ENCODE results near the gene ILDR1. TPM values are rescaled to one million over a fixed set of nuclear protein-coding genes. Genes with fewer than 3 reads are reported as not detected.

The ILDR1 gene
- total and polyA plus RNA-seq, 2 of the 8 experiments (the other 6 are each of a cell fraction or from before 2014, with no cell fraction given), result 1.8 TPM

- H3K27ac ChIP-seq (ENCODE audit: low read depth, low read length), result no peak overlapping the region
- H2AFZ ChIP-seq (ENCODE audit: low read length), result no peak overlapping the region
- H2BK120ac ChIP-seq (replicated peaks; ENCODE audit: low read depth, low read length), result no peak overlapping the region
- H2BK15ac ChIP-seq (ENCODE audit: low read length), result no peak overlapping the region
- no peak overlapping the region for H3K4me3 ChIP-seq (ENCODE audit: extremely low read depth in 1 of 4, insufficient read depth in 2 of 4, low read depth in 3 of 4, low read length in 4 of 4)
- H2BK20ac ChIP-seq (ENCODE audit: low read length), result no peak overlapping the region
- H3K4ac ChIP-seq (replicated peaks; ENCODE audit: insufficient read length, low read depth, low read length), result no peak overlapping the region
- no peaks in the 10 kb centered on the region for H3K79me2 ChIP-seq (ENCODE audit: control insufficient read depth in 1 of 2, insufficient read depth in 2 of 2, low read length in 2 of 2)
- H3K9ac ChIP-seq (replicated peaks in 1 of 4; ENCODE audit: extremely low read depth in 1 of 4, low read depth in 3 of 4, low read length in 3 of 4), result no peak overlapping the region
- H2AK5ac ChIP-seq (ENCODE audit: low read depth, low read length), result no peak overlapping the region
- WGBS, 2 experiments (ENCODE audit: extremely low coverage in 1 of 2, insufficient coverage in 1 of 2, insufficient read length in 1 of 2, insufficient replicate concordance in 2 of 2, low coverage in 1 of 2, low lambda C conversion rate in 2 of 2, missing lambda C conversion rate in 1 of 2), result 95% methylated on average over 1 of the region's 1 CpG; no CpG with 5 or more reads in 1 of the 2 experiments
- POLR2A ChIA-PET (ENCODE audit: partially characterized antibody), result no interaction called here
- H3K79me1 ChIP-seq (ENCODE audit: low read depth, low read length), result no peaks in the 10 kb centered on the region
- H3K27me3 ChIP-seq (replicated peaks in 1 of 4; ENCODE audit: control insufficient read depth in 3 of 4, extremely low read depth in 1 of 4, insufficient read depth in 3 of 4, low read length in 3 of 4), result no peaks in the 10 kb centered on the region
- no peak for DNase-seq (ENCODE audit: low read depth in 1 of 2, low spot score in 2 of 2)
- H4K91ac ChIP-seq (replicated peaks; ENCODE audit: insufficient read length, low read length), result no peak overlapping the region
- FAIRE-seq, result no peak
- no peak overlapping the region for H2BK5ac ChIP-seq (ENCODE audit: low read depth, low read length)
- H3K36me3 ChIP-seq (ENCODE audit: control insufficient read depth in 2 of 4, insufficient read depth in 4 of 4, low read length in 3 of 4), result no peaks in the 10 kb centered on the region
- no peak overlapping the region for H4K8ac ChIP-seq (ENCODE audit: extremely low read depth, insufficient read depth, low read length)
- no peaks in the 10 kb centered on the region for H4K20me1 ChIP-seq (replicated peaks in 1 of 2; ENCODE audit: control insufficient read depth in 1 of 2, insufficient read depth in 2 of 2, low read length in 2 of 2)
- peaks cover 0 to 4% (median 0%) of the 10 kb centered on the region in 4 experiments; a peak in 2 of 7 replicates for H3K4me1 ChIP-seq (replicated peaks in 1 of 4; ENCODE audit: control insufficient read depth in 3 of 4, insufficient read depth in 4 of 4, low read length in 3 of 4)
- H4K5ac ChIP-seq (ENCODE audit: insufficient read length, low read depth, low read length), result no peak overlapping the region
- no peak overlapping the region for H3K4me2 ChIP-seq (ENCODE audit: insufficient read depth in 1 of 2, low read depth in 2 of 2, low read length in 2 of 2)
- CTCF ChIA-PET (ENCODE audit: partially characterized antibody), result no interaction called here
- no peak overlapping the region for H3K14ac ChIP-seq (ENCODE audit: insufficient read length)
- H2BK12ac ChIP-seq (ENCODE audit: low read depth, low read length), result no peak overlapping the region
- H3K23ac ChIP-seq (ENCODE audit: insufficient read length), result no peak overlapping the region
- H3K23me2 ChIP-seq (ENCODE audit: low read depth, low read length), result no peaks in the 10 kb centered on the region
- H3K18ac ChIP-seq (ENCODE audit: extremely low read depth, low read length), result no peak overlapping the region
- no peak overlapping the region for H3K56ac ChIP-seq (replicated peaks; ENCODE audit: insufficient read length, low read depth, low read length)
- H3K9me3 ChIP-seq (ENCODE audit: insufficient read depth in 2 of 2, low read depth in 1 of 2, low read length in 1 of 2), result peaks cover 9 to 15% of the 10 kb centered on the region in 2 experiments; a peak in 3 of 4 replicates
- TF ChIP-seq EP300 (IDR thresholded peaks at IDR 0.05; ENCODE audit: borderline replicate concordance in 1 of 2, low read depth in 2 of 2, low read length in 2 of 2) (no peak), EGR1 (IDR thresholded peaks at IDR 0.05; ENCODE audit: borderline replicate concordance, low read depth, low read length) (no peak), CEBPB (IDR thresholded peaks at IDR 0.05; ENCODE audit: low read depth, low read length) (no peak), TCF12 (IDR thresholded peaks at IDR 0.05; ENCODE audit: low read depth, low read length) (no peak), SP2 (IDR thresholded peaks at IDR 0.05; ENCODE audit: low read length) (no peak), NANOG (IDR thresholded peaks at IDR 0.05; ENCODE audit: insufficient read depth, low read depth, low read length, poor library complexity, severe bottlenecking) (no peak), JUN (IDR thresholded peaks at IDR 0.05; ENCODE audit: low read depth, low read length) (no peak), SRF (IDR thresholded peaks at IDR 0.05; ENCODE audit: low read depth, low read length) (no peak), KDM1A (IDR thresholded peaks at IDR 0.05; ENCODE audit: borderline replicate concordance, low read length) (no peak), PHF8 (conservative IDR thresholded peaks at IDR 0.05; ENCODE audit: low read depth, low read length) (no peak), RBBP5 (IDR thresholded peaks at IDR 0.05; ENCODE audit: borderline replicate concordance, low read depth, low read length) (no peak), GABPA (IDR thresholded peaks at IDR 0.05; ENCODE audit: borderline replicate concordance, insufficient read depth, low read length) (no peak), CBX8 (IDR thresholded peaks at IDR 0.05; ENCODE audit: borderline replicate concordance, low read depth, low read length) (no peak), KDM5A (IDR thresholded peaks at IDR 0.05; ENCODE audit: low read length) (no peak)
Observed at GRCh38 chr3:121975702-121976302, 46.2 kb downstream of the ILDR1 start.

All from H1 (cell line).